HG03045 (cell line): ENCODE measurements around the gene SHC1.

Source experiments
- ATAC-seq: cut with Tn5 transposase; IDR thresholded peaks from one replicate; pipeline ENCODE4 v1.9.1; 2021; ENCODE audit warnings: mild to moderate bottlenecking, moderate library complexity; ENCODE audit not compliant: unreplicated experiment

SHC1 gene, protein sequence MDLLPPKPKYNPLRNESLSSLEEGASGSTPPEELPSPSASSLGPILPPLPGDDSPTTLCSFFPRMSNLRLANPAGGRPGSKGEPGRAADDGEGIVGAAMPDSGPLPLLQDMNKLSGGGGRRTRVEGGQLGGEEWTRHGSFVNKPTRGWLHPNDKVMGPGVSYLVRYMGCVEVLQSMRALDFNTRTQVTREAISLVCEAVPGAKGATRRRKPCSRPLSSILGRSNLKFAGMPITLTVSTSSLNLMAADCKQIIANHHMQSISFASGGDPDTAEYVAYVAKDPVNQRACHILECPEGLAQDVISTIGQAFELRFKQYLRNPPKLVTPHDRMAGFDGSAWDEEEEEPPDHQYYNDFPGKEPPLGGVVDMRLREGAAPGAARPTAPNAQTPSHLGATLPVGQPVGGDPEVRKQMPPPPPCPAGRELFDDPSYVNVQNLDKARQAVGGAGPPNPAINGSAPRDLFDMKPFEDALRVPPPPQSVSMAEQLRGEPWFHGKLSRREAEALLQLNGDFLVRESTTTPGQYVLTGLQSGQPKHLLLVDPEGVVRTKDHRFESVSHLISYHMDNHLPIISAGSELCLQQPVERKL

DNA sequence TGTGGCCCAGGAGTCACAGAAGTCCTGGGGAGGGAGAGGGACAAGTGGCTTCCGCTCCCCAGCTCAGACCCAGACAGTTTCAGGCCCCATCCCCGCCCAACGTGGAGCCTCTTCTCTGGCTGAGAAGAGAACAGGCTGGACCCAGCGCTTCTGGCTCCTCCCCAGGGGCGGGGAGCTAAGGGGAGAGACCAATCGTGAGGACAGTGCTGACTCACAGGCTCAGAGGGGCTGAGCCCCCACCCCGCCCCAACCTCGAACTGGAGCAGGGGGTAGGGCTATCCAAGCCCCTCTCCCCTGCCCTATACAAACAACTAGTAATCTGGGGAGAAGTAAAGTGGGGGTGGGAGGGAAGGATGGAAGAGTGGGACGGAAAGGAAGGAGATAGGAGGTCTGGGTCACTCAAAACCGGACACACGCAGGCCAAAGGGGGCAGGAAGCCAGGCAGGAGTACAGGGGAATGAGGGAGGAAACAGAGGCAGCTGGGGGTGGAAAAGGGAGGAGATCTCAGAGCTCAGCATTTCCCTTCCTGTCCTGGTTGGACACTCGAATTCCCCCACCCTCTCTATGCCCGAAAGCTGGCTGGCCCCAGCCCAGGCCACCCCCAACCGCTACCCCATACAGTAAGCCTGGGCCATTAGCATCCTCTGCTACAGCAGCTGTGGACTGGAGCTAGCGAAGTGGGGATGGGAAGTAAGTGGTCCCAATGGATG lies at the start of gene SHC1:
SHC1 (minus strand) TSS at position 117 of the 710 bp plus-strand sequence. CDS start 221 bp downstream, outside the sequence.
- ATAC-seq, result no peak

DNA sequence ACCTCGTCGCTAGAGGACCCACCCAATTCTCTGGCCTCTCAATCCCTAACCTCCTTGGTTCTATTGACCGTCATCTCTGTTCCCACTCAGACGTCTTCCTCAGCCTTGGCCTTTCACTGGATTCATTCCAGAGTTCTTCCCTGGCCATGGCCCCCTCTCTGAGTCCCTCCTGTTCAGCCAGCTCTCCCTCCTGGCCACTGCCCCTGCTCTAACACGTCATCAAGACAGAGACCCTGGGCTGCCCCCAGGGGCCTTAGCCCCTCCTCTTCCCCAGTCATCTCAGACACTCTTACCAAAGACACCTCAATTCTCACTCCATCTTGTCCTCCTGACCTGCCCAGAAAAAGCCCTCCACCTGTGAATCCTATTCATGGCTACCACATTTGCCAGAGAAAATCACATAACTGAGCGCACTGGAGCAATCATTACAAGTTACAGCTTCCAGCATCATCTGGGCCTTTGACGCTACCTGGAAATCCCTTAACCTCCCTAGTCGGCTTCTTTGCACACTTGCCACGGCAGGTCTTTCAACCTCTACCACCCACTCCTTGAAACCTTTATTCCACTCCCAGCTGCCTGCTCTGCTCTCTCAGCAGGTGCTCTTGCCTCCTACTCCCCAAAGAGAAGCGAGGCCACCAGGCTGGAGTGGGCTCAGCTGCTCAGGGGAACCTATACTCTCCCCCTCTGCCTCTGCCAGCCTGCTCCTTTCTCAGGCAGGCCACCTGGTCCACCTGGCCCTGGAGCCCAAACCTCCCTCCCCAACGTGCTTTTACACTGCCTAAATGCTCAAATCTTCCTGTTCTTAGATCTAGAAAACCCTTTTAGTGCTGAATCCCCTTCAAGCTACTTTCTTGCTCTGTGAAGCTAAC lies 49.1 kb upstream of the SHC1 start:
- ATAC-seq, result no peak

DNA sequence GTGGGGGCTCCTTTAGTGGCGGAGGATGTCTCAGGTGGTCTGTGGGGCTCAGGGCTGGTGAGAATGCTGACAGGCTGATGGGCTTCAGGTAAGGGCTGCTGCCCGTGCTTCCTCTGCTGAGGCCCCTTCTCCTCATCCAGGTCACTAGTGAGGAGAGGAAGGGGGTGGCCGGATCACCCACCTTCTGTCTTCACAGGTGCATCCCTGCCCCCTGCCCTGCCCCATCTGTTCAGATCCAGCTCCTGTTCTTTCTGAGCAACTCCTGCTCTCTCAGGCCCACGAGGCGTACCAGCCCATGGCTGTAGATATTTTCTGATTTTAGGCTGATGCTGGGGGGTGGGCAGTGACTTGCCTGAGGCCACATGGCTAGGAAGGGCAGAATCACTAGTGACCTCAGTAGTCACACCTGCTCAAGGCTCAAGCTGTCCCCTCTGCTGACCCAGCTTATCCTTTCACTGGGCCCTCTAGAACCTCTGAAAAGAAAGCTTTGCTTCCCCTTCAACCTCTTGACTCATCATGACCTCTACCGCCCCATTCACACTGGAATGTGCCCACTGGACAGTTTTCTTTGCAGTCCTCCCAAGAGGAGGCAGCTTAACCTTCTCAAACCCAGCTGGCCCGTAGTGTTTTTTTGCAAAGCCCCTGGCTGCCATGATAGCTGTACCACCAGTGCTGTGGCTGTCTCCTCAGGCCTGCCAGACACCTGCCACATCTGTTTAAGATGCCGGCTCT lies 48.2 kb upstream of the SHC1 start:
- no peak for ATAC-seq

DNA sequence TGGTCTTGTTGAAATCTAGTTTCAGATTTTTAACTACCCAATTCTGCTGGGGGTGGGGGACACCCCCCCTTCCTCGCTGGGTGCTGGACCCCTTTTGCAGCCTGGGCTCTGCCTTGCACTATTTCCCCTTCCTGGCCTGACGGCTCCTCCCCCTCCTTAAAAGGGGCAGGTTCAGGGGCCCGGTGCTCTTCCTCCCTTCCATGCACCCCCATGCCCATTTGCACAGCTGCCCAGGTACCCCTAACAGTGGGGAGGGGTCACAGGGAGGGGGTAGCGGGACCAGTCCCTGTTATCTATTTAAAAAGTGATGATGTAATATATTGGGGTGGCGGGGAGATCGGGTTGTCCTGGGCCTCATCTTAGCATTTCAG lies 47.4 kb upstream of the SHC1 start:
- ATAC-seq, result peak; percentile 17

DNA sequence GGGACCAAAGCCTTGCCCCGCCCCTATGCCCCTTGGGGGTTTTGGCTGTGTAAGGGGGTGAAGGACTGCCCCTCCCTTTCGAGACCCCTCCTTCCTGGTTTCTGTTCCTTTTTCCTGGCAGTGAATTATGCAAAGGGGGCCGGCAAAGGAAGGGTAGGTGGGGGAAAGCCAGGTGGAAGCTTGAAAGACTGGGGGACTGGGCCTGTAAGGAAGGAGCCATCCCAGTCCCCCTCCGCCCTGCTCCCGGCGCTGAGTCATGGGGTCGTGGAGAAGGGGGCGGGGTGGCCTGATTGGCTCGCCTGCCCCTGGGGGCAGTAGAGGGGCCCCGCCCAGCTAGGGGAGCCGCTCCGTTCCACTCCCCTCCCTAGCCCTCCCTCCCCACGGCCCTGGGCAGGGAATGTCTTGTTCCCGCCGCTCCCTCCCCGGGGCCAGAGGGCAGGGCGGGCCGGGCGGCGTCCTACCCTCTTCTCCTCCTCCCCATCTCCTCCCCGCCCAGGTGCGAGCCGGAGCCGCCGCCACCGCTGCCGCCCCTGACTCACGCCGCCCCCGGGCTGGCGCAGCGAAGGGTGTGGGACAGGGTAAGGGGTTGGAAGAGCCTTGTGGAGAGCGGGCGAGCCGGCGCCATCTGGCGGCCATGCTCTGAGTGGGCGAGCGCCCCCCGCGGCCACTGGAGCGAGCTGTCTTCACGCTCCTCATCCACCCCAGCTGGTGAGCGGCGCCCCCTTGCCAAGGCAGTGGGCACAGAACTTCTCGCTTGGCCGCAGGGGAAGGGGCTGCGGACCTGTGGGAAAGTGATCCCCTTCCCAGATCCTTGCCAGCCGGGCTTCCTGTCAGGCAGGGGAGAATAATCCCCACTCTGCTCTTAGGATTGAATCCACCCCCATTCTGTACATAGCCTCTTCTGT lies 46.7 kb upstream of the SHC1 start:
- peak; percentile 76 for ATAC-seq

DNA sequence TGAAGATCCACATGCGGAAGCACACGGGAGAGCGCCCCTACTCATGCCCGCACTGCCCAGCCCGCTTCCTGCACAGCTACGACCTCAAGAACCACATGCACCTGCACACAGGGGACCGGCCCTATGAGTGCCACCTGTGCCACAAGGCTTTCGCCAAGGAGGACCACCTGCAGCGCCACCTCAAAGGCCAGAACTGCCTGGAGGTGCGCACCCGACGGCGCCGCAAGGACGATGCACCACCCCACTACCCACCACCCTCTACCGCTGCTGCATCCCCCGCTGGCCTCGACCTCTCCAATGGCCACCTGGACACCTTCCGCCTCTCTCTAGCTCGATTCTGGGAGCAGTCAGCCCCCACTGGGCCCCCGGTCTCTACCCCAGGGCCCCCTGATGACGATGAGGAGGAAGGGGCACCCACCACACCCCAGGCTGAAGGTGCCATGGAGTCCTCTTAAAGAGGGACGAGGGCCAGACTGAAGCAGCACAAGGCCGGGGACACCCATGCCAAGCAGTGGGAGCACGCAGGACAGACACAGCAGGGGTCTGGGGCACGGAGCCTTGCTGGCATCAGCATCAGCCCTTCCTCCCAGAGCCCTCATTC lies 45.8 kb upstream of the SHC1 start:
- ATAC-seq, result no peak

DNA sequence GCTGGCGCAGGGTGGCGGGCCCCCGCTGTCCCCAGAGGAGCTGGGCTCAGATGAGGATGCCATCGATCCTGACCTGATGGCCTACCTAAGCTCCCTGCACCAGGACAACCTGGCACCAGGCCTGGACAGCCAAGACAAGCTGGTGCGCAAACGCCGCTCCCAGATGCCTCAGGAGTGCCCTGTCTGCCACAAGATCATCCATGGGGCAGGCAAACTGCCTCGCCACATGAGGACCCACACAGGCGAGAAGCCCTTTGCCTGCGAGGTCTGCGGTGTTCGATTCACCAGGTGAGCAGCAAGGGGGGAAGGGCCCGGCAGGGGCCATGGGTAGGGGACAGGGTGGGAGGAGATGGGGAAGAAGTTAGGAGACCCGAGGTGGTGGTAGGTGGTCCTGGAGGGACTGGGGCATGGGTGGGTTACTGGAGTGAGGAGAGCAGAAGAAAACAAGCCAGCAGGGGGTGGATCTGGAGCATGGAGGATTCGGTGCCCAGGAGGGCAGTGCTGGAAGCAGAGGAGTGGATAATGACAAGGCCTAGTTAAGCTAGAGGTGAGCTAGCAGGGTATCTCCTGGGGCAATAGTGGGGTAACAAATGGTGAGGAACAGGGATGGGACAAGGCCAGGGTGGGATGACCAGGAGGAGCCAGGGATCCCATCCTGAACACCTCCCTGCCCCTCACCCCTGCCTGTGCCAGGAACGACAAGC lies 45.1 kb upstream of the SHC1 start:
- ATAC-seq, result no peak

DNA sequence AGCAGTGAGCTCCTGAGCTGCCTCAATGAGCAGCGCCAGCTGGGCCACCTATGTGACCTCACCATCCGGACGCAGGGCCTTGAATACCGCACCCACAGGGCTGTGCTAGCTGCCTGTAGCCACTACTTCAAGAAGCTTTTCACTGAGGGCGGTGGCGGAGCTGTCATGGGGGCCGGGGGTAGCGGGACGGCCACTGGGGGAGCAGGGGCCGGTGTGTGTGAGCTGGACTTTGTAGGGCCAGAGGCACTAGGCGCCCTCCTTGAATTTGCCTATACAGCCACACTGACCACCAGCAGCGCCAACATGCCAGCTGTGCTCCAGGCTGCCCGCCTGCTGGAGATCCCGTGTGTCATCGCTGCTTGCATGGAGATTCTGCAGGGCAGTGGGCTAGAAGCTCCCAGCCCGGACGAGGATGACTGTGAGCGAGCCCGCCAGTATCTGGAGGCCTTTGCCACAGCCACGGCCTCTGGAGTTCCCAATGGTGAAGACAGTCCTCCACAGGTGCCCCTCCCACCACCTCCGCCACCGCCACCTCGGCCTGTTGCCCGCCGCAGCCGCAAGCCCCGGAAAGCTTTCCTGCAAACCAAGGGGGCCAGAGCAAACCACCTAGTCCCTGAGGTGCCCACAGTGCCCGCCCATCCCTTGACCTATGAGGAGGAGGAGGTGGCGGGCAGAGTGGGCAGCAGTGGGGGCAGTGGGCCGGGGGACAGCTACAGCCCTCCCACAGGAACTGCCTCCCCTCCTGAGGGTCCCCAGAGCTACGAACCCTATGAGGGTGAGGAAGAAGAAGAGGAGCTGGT lies 44.4 kb upstream of the SHC1 start:
- no peak for ATAC-seq

DNA sequence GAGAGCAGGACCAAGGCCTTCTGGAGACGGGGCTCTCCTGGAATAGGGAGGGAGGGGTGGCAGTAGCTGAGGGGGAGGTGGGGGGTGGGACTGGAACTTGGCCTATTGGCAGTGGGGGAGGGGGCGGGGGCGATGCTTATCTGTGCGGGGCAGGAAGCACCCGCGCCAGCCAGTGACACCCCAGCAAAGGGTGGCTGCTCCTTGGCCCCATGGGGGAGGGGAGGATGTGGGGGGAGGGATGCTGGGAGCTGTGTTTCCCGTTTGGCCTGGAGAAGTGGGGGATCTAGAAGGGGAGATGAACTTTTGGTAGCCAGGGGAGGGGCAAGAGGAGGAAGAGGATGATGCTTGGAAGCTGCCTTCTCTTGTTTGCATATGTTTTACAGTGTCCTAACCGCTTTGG lies 43.1 kb upstream of the SHC1 start:
- no peak for ATAC-seq

DNA sequence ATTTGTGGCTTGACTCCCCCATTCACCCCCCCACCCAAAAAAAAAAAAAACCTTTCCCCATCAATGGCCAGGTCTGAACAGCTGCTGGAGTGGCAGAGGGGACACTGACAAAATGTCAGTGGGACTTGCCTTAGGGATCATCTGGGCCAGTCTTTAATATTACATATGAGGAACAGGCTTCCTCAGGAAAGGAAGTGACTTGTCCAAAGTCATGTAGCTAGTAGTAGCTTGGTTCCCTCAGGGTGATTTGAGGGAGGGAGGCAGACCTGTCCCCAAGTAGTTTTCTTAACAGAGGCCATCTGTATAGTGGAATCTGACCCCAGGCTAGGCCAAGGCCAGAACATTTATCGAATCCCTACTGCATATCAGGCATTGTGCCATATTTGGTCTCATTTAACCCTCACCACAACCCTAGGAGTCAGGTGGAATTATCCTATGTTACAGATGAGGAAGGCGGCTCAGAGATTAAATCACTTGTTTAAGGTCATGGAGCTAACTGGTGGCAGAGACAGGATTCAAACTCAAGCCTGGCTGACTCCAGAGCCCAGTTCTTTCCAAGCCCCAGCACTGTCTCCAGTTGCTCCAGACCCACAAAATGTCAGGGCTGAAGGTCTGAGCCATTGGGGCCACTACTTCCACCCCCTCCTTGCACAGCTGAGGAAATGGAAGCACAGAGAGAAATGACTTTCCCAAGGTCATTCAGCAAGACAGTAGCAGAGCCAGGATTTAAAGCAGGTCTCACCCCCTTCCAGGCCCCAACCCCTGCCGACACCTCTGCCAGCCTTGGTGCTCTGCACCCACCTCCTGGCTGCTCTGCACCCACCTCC lies 42.4 kb upstream of the SHC1 start:
- ATAC-seq, result no peak

DNA sequence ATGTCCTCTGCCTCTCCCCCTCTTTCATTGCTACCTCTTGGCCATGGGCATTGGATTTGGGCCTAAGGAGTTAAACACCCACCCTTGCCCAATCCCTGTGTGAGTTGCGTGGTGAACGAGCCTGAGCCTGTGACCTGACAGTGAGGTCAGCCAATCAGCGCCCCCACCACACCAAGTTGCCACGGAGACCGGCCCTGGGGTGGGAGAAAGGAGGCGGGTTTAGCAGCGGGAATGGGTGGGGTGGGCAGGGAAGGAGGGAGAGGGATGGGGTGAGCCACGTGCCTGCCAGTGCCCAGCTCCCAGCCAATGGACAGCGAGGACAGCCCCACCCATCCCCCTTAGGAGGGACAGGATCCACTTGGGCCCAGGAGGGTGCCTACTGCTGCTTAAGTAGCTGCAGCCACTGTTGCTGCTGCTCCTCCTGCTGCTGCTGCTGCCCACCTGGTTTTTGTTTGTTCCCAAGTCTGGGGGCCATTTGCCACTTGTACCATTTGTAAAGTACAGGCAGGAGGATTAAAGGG lies 41.5 kb upstream of the SHC1 start:
- ATAC-seq, result no peak

DNA sequence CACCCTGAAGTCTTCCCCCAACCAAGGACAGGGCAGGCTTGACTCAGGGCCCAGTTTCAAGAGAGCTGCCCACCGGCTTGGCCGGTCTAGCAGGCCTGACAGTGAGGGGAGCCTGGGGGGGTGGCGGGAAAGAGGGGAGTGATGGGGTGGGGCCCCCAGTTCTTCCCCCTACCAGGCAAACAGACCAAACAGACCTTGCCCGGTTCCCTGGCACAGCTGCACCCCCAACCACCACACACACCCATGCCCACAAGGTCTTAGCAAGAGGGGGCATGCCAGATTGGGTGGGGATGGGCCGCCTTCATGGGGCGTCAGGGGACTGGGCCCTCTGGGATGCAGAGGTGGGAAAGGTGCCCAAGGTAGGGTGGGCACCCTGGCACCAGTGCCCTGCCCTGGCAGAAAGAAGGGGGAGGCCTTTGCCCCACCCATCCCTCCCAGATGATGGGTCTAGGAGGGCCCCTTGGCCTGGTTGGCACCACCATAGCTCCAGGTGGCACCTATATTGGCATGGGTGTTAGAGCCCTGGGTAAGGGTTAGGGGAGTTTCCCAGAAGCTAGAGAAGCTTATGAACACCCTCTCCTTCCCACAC lies 41.0 kb upstream of the SHC1 start:
- no peak for ATAC-seq

DNA sequence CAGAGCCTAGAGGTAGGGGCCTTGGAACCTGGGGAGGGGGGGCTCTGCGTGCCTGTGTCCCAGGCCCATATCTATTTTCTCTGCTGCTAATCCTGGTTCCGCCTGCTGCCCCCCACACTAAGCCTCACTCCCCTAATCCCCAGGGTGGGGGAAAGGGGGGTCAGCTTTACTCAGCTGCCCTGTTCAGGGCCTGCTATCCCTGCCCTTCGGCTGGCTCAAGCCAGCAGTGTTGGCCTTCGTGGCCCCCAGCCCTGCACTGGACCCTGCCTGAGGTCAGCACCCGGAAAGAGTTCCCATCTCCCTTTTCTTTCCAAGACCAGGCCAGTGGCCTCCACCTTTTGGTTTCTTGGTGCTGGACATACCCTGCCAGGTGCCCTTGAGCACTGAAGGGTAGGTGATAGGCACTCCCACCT lies 40.5 kb upstream of the SHC1 start:
- no peak for ATAC-seq

DNA sequence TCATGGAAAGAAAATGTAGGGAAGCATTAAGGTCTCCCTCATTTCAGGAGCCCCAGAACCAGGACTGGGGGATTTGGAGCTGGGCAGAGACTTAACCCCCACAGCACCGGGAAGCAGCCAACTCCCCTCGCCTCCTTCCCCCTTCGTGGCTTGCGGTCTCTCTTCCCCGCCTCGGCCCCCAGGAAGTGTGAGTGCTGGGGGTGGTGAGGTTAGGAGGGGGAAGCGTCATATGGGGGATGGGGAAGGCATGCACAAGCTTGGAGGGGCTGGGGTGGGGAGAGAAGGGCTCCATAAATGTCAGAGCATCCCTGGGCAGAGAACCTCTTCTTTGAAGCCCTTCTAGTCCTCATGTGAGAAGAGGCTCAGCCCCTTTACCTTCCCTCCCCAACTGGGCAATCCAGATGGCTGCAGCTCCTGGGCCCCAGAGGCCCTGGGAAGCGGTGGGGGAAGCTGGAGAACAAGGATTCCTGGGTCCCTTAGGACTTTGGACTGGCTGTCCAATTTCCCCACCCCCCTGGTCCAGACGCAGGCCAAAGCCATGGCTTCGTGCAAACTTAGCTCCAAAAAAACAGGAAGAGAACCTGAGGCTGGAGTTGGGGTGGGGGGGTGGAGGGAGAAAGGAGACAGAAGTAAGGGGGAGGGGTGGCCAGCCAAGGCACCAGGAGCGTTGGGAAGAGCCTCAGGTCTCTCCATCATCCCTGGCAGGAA lies 39.8 kb upstream of the SHC1 start:
- ATAC-seq, result no peak

DNA sequence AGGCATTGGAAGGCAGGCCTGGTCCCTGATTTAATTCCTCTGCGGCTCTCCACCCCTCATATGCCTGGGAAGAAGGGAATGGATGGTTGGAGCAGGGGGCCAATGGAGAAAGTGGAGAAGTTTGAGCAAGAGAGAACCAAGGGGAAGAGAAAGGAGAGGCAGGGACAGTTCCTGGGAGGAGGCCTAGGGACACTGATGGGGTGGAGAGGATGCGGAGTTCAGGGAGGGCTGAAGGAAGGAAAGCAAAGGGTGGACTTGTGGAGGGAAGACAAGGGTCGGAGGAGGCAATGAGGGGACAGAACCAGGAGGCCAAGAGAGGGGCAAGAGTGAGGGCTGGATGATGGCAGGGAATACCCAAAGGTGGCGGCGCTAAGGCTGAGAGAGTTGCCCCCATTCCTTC lies 39.2 kb upstream of the SHC1 start:
- no peak for ATAC-seq
